Testis (tissue), 2 donors: ENCODE results near the gene SMTNL1.

Experiments used
- POLR2A ChIP-seq: fragments of 450-650 bp; IDR thresholded peaks from one replicate; pipeline ENCODE4 v1.6.1; 2017; ENCODE audit warnings: antibody characterized with exemption, mild to moderate bottlenecking, moderate library complexity
- TF ChIP-seq, protein P1 (sequence below), 3 experiments: fragments of 450-650 bp in 2 of 3; fragments of 200-600 bp in 1 of 3; sonication (generic) in 1 of 3; IDR thresholded peaks; one replicate each; pipeline ENCODE4 v1.5.1; 2016 to 2019; ENCODE audit warnings: antibody characterized with exemption in 3 of 3, mild to moderate bottlenecking in 2 of 3, moderate library complexity in 1 of 3

DNA sequence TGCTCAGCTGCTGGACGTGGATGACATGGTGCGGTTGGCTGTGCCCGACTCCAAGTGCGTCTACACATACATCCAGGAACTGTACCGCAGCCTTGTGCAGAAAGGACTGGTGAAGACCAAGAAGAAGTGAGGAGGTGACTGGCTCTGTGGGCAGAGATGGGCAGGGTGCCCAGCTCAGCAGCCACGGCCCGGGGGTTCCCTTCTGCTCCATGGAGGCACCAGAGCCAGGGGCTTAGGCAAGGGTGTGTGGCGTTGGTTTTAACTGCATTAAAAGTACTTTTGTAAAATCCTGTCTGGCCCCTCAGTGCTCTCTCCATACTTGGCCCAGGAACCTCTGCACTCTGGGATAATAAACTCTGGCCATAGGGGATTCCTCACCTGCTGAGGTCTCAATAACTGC lies 12.6 kb downstream of the SMTNL1 start:
- TF ChIP-seq, protein P1, sequence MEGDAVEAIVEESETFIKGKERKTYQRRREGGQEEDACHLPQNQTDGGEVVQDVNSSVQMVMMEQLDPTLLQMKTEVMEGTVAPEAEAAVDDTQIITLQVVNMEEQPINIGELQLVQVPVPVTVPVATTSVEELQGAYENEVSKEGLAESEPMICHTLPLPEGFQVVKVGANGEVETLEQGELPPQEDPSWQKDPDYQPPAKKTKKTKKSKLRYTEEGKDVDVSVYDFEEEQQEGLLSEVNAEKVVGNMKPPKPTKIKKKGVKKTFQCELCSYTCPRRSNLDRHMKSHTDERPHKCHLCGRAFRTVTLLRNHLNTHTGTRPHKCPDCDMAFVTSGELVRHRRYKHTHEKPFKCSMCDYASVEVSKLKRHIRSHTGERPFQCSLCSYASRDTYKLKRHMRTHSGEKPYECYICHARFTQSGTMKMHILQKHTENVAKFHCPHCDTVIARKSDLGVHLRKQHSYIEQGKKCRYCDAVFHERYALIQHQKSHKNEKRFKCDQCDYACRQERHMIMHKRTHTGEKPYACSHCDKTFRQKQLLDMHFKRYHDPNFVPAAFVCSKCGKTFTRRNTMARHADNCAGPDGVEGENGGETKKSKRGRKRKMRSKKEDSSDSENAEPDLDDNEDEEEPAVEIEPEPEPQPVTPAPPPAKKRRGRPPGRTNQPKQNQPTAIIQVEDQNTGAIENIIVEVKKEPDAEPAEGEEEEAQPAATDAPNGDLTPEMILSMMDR (IDR thresholded peaks at IDR 0.05), result no peak
- TF ChIP-seq POLR2A, result no peak
